Lower lobe of right lung (tissue), 2 donors: ENCODE measurements around the gene CCDC92B. TPM values are rescaled to one million over a fixed set of nuclear protein-coding genes. Genes with fewer than 3 reads are reported as not detected.

Experiments used
- ATAC-seq, 2 donors: fragments of 200-7000 bp; cut with Tn5 transposase; one replicate each; pipeline ENCODE4 v1.9.1; 2020 to 2022; ENCODE audit warnings: mild to moderate bottlenecking in 2 of 2, moderate library complexity in 2 of 2
- DNase-seq: peaks from one replicate; pipeline ENCODE4 v3.0.0-alpha.2; 2020
- H3K27ac ChIP-seq: fragments of 200-600 bp; one replicate; pipeline ENCODE4 v1.8.0; 2022
- H3K27me3 ChIP-seq: fragments of 200-600 bp; one replicate; pipeline ENCODE4 v1.8.0; 2022; ENCODE audit warnings: low read depth
- H3K36me3 ChIP-seq: fragments of 200-600 bp; one replicate; pipeline ENCODE4 v1.8.0; 2022; ENCODE audit warnings: mild to moderate bottlenecking
- H3K4me1 ChIP-seq: fragments of 200-600 bp; one replicate; pipeline ENCODE4 v1.8.0; 2022
- H3K4me3 ChIP-seq: fragments of 200-600 bp; one replicate; pipeline ENCODE4 v1.8.0; 2022; ENCODE audit warnings: mild to moderate bottlenecking
- H3K9me3 ChIP-seq: fragments of 200-600 bp; one replicate; pipeline ENCODE4 v1.8.0; 2022
- intact Hi-C: fragments of 100-400 bp; cut with DNase I; formaldehyde crosslinking; loops from one replicate; pipeline ENCODE4 v1.11.0; 2022
- total RNA-seq: library from RNA; stranded (reverse); fragmentation: NEBNext Ultra II Directional; extraction: Animal tissue kit (Norgen Biotek cat#: 25700); gene quantifications from one replicate; pipeline ENCODE4 v1.2.1, GENCODE V29; 2021
- TF ChIP-seq, protein P1 (sequence below): fragments of 200-600 bp; IDR thresholded peaks from one replicate; pipeline ENCODE4 v1.8.0; 2022; ENCODE audit warnings: antibody characterized with exemption, mild to moderate bottlenecking
- donor health status: DM: no; HTN: yes; CAD: no; lungs with severe emphysema.

Gene CCDC92B
- total RNA-seq, 1 donor from 2014 or later = 0.12 TPM

DNA sequence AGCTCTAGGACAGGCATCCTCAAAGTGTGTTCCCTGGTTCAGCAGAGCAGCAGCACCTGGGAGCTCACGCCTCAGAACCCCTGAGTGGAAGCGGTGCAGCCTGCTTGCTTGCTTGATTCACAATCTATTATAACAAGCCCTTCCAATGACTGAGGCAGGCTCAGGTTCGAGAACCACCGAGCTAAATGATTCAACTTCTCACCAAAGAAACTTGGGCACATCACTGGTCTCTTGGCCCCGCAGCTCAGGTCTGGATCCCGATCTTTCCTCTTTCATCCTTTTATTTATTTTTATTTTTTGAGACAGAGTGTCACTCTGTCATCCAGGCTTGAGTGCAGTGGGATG, 62.4 kb downstream of the CCDC92B start:
- Histone ChIP-seq H3K27ac (peak overlapping the region; percentile 83), H3K36me3 (peaks cover 46% of the 10 kb centered on the region), H3K4me1 (peaks cover 43% of the 10 kb centered on the region), H3K4me3 (no peak overlapping the region), H3K27me3 (no peaks in the 10 kb centered on the region), H3K9me3 (no peaks in the 10 kb centered on the region)
- TF ChIP-seq, protein P1, sequence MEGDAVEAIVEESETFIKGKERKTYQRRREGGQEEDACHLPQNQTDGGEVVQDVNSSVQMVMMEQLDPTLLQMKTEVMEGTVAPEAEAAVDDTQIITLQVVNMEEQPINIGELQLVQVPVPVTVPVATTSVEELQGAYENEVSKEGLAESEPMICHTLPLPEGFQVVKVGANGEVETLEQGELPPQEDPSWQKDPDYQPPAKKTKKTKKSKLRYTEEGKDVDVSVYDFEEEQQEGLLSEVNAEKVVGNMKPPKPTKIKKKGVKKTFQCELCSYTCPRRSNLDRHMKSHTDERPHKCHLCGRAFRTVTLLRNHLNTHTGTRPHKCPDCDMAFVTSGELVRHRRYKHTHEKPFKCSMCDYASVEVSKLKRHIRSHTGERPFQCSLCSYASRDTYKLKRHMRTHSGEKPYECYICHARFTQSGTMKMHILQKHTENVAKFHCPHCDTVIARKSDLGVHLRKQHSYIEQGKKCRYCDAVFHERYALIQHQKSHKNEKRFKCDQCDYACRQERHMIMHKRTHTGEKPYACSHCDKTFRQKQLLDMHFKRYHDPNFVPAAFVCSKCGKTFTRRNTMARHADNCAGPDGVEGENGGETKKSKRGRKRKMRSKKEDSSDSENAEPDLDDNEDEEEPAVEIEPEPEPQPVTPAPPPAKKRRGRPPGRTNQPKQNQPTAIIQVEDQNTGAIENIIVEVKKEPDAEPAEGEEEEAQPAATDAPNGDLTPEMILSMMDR = no peak
- DNase-seq (no peak), ATAC-seq (no peak)
- intact Hi-C loops = no loop called here

DNA sequence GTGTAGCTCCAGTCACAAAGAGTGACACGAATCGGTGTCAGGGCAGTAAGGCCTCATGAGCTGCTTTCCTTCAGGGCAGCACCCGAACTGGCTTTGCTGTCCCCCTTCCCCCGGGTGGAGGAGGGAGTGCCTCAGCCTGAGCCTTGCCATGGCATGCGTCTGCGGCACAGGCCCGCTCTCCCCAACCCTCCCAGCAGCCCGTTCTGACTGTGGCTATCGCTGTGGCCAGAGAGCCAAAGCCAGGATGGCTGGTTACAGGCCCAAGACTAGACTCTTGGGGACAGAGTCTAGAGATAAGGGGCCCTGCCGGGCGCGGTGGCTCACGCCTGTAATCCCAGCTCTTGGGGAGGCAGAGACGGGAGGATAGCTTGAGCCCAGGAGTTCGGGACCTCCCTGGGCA, 63.8 kb downstream of the CCDC92B start:
- intact Hi-C loops = no loop called here
- H3K27ac ChIP-seq = no peak overlapping the region
- peaks cover 49% of the 10 kb centered on the region for H3K36me3 ChIP-seq
- H3K27me3 ChIP-seq = no peaks in the 10 kb centered on the region
- TF ChIP-seq, protein P1 = no peak
- H3K4me1 ChIP-seq = peaks cover 43% of the 10 kb centered on the region
- no peaks in the 10 kb centered on the region for H3K9me3 ChIP-seq
- H3K4me3 ChIP-seq = no peak overlapping the region
- DNase-seq (no peak), ATAC-seq (no peak)

- peaks cover 39% of the 10 kb centered on the region for H3K4me1 ChIP-seq
- ATAC-seq (no peak), DNase-seq (no peak)
- H3K36me3 ChIP-seq = peaks cover 53% of the 10 kb centered on the region
- no peak overlapping the region for H3K27ac ChIP-seq
- intact Hi-C loops = no loop called here
- TF ChIP-seq, protein P1 = no peak
- no peaks in the 10 kb centered on the region for H3K27me3 ChIP-seq
- no peaks in the 10 kb centered on the region for H3K9me3 ChIP-seq
- H3K4me3 ChIP-seq = no peak overlapping the region
Observed at GRCh38 chr17:2684549-2684948, 64.9 kb downstream of the CCDC92B start.

DNA sequence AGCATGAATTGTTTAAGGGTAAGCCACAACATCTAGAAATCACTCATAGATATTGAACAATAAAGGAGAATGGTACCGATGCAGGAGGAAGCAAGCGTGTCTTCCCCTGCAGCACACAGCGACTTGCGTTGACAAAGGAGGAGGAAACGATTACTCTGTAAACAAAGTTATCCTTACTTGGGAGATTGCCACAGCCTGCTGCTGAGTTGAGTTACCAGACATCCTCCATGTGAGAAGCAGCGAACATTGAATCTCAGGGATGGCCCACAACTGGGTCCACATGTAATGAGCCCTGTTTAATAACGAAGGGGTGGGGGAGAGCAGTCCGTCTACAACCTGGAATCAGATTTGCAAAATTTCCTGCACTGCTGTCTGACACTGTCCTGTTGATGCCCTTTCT, 65.5 kb downstream of the CCDC92B start:
- H3K36me3 ChIP-seq = peaks cover 55% of the 10 kb centered on the region

GRCh38 chr17:2682176-2682938, 67.1 kb downstream of the CCDC92B start:
- no peak overlapping the region for H3K27ac ChIP-seq
- ATAC-seq (no peak), DNase-seq (no peak)
- TF ChIP-seq, protein P1 = no peak
- H3K4me1 ChIP-seq = peaks cover 20% of the 10 kb centered on the region
- H3K36me3 ChIP-seq = peaks cover 70% of the 10 kb centered on the region
- H3K27me3 ChIP-seq = no peaks in the 10 kb centered on the region
- no peak overlapping the region for H3K4me3 ChIP-seq
- no peaks in the 10 kb centered on the region for H3K9me3 ChIP-seq
- intact Hi-C loops = no loop called here

More for the DNA sequence above, 65.5 kb downstream of the CCDC92B start:
- DNase-seq (no peak), ATAC-seq (no peak)
- intact Hi-C loops = no loop called here
- Histone ChIP-seq H3K4me1 (peaks cover 33% of the 10 kb centered on the region), H3K27ac (no peak overlapping the region), H3K4me3 (no peak overlapping the region), H3K27me3 (no peaks in the 10 kb centered on the region), H3K9me3 (no peaks in the 10 kb centered on the region)
- TF ChIP-seq, protein P1 = no peak
